Uterus (tissue), 2 donors: ENCODE data around the gene PID1.

Experiments used
- CTCF ChIP-seq, 4 experiments: fragments of 200-600 bp in 2 of 4; fragments of 450-650 bp in 2 of 4; sonication (generic) in 2 of 4; IDR thresholded peaks; one replicate each; pipeline ENCODE4 v1.5.1; 2016 to 2019; ENCODE audit warnings: antibody characterized with exemption in 4 of 4, mild to moderate bottlenecking in 2 of 4, moderate library complexity in 1 of 4
- POLR2A ChIP-seq, 2 donors: fragments of 450-650 bp; IDR thresholded peaks; one replicate each; pipeline ENCODE4 v1.6.1; 2016; ENCODE audit warnings: antibody characterized with exemption in 2 of 2, mild to moderate bottlenecking in 1 of 2, moderate library complexity in 1 of 2

GRCh38 chr2:229270551-229271410 lies at the start of gene PID1:
- TF ChIP-seq CTCF (IDR thresholded peaks at IDR 0.05) (no peak), POLR2A (IDR thresholded peaks at IDR 0.05) (peak; percentile 11 to 71)
